T follicular helper cell (primary cell): ENCODE data around the gene BCAR1.
"Not testable (repeated sequence)": the region's sequence is repeated elsewhere in the genome, so short reads cannot be mapped to it uniquely, and the experiment has no call there.

ENCODE experiments used
- DNase-seq: peaks from one replicate; pipeline ENCODE4 v3.0.0-alpha.2; 2020; ENCODE audit warnings: low read depth

BCAR1 gene

DNA sequence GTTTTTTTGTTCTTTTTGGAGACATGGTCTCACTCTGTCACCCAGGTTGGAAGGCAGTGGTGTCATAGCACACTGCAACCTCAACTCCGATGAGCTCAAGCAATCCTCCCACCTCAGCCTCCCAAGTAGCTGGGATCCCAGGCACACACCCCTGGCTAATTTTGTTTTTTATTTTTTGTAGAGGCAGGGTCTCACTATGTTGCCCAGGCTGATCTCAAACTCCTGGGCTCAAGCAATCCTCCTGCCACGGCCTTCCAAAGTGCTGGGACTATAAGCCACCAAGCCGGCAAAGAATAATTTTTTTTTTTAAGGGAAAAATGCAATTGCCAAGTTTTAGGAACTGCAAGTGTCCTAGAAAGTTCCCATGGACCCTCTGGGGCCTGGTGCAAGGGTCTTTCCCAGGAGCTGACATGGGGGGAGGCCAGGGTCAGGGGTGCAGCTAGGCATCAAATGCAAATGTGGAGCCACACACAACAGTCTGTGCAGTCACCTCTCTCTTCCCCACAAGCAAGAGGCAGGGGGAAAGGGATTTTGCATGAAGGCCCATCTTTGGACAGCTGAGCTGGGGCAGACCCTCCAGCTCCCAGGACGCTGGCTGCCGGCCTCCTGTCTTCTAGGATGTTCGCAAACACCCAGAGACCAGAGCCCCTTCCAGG lies 20.1 kb upstream of the BCAR1 start:
- no peak for DNase-seq

DNA sequence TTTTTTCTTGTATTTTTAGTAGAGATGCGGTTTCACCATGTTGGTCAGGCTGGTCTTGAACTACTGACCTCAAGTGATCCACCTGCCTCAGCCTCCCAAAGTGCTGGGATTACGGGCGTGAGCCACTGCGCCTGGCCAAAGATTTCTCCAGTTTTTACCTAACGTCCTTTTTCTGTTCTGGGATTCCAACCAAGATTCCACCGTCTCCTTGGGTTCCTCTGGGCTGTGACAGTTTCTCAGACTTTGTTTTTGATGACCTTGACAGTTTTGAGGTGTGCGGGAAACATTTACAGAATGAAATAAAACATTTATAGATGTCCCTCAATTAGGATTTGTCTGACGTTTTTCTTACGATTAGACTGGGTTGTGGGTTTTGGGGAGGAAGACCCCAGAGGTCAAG lies 17.9 kb upstream of the BCAR1 start:
- DNase-seq, result not testable (repeated sequence)

DNA sequence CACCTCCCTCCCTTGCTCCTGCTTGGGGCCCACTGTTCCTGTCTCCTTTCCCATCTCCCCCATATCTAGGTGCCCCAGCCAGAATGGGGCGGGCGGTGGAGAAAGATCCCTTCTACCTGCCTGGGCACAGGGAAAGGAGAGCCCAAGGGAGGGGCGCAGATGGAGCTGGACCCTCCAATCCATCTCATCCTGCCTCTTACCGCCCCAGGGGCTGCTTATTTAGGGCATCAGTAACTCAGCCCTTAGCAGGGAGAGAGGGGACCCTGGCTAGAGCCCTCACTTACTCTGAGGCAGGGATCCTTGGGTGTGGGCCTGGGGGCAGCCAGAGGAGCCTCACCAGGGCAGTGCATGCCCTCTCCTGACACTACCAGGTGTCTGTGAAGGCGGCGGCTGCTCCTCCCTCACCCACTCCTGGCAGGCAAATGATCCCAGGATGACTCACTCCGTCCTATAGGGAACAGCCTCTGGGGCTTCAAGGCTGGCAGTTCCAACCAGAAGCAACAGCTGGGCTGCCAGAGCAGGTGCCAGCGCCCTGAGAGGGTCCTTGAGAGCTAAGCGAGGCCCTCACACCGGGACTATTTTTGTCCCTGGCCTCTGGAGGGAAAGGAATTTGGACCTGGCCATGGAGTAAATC lies 16.3 kb upstream of the BCAR1 start:
- DNase-seq, result no peak

DNA sequence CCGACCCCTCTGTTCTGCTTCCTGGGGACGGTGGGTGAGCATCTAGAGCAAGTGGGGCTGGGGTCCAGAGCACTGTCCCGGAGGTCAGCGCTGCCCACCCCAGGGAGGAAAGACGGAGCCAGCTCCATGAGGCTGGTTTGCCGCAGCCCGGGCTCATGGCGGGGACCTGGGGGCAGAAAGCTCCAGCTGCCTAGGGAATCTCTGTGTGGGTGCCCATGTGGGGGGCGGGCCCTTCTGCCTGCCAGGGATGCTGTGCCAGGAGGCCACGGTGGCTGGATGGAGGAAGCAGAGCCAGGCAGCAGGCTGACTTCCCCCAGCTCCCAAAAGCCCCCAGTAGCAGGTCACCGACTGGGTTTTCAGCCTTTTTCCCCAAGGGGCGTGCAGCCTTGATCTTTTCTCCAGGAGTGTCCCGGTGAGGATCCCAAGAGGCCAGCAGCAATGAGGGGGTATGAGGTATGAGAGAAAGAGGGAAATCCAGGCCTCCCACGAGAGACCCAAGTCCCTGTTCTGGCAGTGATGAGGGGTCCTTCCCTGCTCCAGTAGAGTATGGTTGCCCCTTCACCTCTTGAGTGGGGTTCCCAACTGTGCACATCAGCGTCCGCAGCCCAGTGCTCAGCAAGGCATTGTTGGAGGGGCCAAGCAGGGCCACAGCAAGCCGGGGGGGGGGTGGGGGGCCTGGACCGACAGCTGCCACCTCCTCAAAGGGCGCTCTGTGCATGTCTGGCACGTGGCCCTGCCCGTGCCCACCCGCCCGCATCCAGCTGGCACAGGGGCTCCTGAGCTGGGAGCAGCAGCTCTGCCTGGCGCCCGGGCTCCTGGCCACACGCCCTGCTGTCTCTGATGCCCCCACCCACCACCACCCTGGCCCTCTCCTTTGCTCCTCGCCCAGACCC lies 15.6 kb upstream of the BCAR1 start:
- DNase-seq, result no peak

DNA sequence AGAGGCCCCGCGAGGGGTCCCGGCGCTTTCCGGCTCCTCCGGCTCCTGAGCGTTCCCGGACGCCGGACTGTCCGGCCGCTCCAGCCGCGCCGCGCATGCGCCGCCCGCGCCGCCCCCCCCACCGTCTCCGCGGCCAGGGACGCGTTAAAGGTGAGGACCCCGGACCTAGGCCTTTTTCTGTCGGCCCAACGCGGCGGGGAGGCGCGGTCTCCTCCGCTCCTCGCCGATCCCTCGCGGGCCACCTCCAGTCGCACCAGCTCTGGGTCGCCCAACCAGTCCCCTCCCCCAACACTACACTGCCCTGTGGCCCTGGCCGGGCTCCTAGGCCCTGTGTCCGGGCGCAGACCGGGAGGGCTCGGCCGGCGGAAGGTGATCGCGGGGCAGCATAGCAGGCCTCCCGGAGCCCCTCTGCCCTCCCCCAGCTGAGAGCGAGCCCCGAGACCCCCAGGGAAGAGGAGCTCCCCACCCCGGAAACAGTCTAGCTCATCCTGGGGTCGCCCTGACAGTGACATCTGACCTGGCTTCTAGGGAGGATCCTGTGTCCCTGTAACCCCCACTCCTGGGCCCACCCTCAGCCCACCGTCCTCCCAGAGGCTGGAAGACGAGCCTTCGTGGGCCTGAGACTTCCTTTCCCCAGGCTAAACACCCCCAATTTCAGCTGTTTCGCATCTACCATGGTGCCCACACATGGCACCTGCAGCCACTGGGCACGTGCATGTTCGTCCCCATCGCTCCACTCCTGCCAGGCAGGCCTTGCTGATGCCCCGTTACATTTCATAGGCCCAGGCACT lies 14.7 kb upstream of the BCAR1 start:
- DNase-seq, result no peak

DNA sequence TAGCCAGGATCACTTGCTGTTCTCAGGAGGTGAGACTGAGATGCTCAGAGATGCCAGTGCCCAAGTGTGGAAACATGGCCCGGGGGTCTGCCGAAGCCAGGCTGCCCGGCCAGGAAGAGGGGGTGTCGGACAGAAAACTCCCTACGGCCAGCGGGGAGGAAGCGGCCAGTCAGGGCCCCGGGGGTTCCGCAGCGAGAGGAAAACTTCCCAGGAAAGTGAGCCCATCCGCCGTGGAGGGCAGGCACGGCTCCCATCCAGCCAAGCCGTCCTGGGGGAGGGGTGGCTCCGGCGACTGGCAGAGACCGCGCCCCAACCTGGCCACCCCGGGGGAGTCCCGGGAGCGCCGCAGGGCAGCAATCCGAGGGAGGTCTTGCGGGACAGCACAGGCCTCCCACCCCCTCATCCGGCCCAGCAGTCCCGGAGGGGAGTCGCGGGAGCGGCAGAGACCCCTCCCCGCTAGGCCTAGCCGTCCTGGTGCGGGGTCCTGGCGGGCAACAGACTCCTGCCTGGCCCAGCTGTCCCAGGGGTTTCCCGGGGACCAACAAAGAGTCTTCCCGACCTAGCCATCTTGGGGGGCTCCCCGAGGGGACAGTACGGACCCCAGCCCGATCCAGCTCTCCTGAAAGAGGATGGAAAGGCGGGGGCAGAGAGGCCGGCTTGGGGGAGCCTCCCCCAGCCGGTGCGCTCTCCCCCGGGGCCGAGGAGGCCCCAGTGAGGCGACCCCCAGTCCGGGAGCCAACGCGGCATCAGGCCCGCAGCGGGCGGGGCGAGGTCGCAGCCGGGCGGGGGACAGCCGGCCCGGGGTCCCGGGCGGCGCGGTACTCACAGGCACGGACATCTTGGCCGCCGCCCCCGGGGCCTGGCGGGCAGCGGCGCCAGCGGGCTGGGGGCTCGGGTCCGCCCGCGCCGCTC lies 13.8 kb upstream of the BCAR1 start:
- DNase-seq, result no peak

DNA sequence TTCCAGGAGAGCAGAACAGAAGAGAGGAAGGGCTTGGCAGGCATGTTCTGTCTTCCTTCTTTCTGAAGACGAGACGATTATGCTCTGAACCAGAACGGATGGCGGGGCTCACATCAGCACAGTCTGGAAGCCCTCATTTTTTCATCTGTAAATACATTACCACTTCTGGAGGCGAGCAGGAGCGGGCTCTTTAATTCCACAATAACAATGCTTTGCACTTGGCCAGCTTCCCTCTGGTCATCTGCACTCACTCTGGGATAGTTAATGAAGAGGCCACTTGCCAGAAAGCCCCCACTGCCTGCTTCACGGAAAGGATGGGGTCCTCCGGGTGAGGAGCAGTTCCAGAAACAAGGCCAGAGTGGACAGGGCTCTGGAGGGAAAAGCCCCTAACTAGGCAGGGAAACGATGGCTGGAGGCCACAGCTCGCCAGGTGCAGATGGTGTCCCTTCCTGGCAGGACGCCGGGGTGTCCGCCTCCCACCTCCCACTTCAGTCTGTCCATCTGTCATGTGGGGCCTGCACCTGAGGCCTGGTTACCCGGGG lies 13.1 kb upstream of the BCAR1 start:
- DNase-seq, result no peak

DNA sequence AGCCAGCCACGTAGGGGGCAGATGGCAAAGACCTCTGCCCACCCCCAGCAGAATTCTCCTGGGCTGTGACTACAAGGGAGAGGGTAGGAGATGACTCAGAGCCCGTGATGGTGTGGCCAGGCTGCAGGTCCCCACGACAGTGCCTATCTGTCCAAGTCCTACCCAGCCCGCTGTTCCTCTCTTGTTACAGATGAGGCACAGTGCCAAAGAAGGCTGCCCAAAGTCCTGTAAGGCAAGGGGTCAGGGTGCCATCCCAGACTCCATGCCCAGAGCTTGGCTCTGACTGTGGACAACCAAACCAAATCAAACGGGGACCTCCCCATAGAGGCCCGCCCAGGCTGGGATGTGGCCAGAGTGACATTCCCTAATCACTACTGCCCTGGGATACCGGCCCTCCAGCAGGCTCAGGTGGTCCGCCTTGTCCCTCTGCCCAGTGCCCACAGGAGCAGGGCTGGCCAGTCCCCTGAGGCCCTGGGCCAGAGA lies 12.6 kb upstream of the BCAR1 start:
- no peak for DNase-seq

DNA sequence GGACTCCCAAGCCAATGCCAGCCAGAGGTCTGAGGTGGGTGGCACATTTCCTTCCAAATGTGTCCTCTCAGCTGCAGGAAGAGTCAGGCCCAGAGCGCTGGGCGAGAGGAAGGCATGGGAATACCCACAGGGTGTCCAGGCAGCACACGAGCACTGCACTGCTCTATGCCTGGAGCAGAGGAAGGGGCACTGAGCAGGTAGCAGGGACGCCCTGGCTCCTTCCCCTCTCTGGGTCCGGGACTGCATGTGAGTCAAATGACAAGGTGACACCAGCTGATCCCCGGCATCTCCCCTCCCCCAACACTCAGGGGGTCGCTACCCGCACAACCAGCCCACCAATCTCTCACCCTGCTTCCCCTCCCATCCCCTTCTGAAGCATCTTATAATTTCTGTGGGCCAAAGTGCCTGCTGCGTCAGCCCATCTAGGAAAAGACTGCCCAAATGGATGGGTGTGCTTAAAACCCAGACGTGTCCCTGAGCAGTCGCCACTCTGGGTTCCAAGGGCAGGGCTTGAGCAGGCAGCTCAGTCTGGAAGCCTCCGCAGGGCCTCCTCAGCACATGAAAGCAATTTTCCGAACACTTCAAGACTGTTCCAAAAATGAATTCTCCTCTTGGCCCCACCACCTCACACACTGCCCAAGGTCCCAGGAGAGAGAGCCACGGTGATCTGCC lies 12.0 kb upstream of the BCAR1 start:
- no peak for DNase-seq

DNA sequence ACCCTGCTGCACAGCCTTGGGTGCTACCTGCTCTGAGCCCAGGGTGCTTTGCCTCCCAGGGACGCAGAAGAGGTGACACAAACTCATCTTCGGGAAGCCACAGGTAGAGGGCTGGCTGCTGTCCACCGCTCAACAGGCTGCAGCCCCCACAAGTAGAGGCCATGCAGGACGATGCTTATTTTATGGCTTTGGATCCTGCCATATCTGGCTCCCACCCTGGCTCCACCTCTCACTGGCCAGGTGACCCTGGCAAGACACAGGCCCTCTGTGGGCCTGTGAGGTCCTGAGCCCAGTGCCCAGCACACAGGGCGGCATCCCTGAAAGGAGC lies 11.3 kb upstream of the BCAR1 start:
- DNase-seq, result no peak

DNA sequence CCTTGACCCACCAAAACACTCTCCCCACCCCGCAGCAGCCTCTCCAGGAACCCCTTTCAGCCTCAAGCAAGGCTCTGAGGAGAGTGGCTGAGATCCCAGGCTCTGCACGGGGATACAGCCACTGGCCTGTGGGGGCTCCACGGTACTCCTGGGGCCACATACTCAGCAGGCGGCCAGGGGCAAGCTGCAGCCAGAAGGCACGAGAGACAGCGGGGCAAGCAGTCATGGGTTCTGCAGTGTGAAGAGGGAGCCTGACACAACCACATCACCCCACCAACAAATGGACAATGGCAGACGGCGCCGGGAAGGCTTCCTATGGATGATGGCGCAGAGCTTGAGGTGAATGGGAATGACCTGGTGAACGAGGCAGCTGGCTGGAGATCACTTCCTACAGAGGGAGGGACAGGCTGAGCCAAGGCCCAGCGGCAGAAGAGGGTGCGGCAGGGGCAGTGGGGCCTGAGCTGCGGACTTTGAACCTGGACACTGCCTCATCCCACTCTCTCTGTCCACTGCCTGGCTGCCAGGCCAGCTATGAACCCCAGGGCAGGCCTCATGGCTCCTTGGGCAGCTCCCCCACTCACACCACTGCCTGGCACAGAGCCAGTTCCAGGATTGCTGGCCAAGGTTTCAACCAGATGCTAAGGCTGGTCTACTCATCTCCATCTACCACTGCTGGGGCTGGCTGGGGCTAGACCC lies 10.8 kb upstream of the BCAR1 start:
- no peak for DNase-seq

DNA sequence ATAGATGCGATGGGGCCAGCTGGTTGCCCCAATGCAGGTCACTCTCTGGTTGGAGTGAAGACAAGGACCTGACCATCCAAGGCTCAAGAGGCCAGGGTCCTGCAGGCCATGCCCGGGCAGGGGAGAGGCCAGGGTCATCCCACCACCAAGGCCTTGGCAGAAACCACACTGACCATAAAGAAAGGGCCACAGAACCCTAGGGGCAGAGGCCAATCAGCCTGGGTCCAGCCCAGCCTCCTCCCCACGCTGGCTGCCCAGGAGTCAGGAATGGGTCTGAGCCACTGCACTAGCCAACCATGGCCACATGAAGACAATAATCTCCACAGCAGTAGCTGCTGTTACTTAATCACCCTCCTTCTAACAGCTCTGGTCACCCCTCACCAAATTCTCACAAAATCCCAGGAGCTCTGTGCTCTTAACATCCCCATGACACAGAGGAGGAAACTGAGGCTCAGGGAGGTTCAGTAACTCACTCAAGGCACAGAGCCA lies 10.2 kb upstream of the BCAR1 start:
- no peak for DNase-seq

DNA sequence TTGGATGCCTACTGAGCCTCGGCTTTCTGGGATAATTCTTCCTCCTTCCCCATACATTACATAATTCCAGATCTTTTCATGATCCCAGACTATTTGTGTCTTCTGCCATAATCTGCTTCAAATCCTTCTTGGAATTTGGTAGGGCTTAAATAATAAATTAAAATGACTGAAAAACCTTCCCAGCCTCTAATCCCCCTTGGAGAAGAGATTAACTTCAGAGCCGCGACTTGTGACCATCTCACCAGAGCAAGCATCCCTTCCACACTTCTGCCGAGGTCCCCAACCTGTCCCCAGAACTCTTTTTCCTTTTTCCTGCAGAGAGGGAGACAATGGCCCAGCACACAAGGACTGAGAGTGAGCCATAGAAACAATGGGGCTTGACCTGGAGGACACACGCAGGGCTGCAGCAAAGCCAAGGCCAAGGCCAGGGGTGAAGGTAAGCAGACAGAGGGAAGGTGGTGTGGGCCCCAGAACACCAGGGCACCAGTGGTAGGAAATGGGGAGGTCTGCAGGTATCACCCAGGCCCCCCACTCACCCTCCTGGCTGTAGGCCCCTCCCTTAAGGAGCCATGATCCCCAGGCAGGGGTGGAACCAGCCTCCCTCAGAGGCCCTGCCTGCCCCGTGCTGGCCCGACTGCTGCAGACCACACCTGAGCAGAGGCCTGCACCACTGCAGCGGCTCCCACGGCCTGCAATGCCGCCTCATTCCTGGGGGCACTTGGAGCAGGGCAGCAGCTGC lies 9.6 kb upstream of the BCAR1 start:
- no peak for DNase-seq

DNA sequence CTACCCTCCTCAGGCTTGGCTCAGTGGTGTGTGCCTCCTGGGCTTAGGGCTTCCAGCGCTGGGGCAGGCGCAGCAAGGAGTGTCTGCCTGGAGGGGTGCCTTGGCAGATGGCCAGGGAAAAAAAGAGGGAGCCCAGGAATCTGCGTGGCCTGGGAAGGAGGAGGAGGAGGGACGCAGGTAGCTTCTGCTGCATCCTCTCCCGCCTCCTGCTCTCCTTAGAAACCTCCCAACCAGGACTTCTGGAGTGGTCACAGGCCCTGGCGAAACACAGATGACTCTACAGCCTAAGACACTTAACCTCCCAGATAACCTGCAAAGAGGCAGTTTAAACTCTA lies 7.3 kb upstream of the BCAR1 start:
- no peak for DNase-seq

DNA sequence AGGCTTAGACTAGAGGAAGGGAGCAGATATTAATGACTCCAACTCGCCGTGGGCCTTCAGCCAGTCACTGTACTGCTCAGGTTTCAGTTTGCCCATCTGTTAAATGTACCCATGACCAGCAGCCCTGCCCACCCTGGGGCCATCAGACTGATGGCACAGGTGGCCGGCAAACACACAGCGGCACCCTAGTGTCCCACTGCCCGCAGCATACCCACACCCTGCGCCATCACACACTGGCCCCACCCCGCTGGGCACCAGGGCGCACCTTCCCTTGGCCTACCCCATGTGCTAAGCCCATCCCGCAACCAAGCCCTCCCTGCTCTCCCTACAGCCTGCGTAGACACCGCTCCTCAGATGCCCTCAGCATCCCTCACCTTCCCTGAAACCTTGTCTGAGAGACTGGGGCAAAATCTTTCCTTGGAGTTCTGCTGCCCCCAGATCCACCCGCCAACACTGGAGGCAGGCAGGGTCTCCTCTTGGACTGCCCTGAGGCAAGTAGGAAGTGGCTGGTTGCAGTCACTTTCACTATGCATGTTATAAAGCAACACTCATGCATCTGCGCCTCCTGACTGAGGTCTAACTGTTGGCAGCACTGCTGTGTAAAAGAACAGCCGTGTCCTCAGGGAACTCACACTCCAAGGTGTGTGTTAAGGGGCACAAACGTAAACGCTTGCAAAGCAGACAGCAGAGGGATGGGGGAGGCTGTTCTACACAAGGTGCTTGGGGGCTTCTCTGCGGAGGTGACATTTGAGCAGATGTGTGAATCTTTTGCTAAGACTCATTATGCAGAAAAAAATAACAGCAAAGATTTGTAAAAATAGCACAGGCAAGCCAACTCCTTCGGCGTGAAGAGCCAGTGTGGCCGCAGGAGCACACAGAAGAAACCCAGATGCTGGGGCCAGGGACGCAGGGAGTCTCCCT lies 6.7 kb upstream of the BCAR1 start:
- no peak for DNase-seq

DNA sequence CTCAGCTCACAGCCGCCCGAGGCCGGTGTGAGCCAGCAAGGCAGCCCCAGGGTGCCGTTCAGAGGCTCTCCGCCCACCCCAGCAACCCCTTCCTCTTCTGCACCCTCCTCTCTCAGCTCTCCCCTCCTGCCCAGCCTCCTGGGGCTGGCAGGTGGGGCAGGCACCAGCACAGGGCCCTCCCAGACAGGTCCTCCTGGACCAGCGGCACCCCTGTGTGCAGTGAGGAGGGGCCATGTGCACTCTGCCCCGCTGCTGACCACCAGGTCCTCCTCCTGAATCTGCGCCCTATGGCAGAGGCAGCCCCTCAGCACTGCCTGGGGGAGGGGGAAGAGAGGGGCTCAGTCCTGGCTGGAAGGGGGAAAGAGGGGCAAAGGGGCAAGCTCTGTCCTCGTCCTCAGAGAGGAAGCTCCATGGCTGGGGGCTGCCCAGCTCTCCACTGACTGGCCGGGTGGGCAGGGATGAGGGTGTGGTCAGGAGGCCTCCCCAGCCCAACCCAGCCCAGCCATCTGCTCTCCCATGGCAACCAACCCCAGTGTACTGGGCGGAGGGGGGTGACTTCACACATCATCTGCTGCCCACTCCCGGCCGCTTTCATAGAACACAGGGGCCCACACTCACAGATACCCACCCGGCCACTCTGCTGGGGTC lies 5.4 kb upstream of the BCAR1 start:
- no peak for DNase-seq

DNA sequence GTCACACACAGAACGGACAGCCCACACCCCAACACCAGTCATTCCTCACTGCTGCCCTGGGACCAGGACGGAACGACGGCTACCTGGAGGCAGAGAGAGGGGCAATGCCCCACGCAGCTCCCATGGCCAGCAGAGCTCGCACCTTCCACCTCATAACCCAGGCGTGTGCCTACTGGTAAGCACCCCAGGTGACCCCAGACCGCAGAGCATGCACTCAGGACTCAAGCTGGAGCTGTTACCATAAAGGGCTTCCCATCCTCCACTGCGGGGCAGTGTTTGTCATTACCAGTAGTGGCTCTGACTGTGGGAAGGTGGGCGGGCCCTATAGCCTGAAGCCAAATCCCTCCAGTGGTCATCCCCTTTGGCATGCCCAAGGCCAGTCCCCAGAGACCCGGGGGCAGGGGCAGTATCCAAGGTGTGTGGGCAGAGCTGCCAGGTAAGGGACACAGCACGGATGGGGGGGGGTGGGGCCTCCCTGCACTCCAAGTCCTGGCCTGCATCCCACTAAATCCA lies 4.7 kb upstream of the BCAR1 start:
- no peak for DNase-seq
